HG03095 (cell line): ENCODE measurements around the gene C10orf71.

Source experiments
- ATAC-seq: cut with Tn5 transposase; IDR thresholded peaks from one replicate; pipeline ENCODE4 v1.9.1; 2021; ENCODE audit warnings: moderate library complexity; ENCODE audit not compliant: unreplicated experiment

The C10orf71 gene

GRCh38 chr10:49298983-49299815 lies at the start of gene C10orf71:
Gene C10orf71, plus strand, starts transcription at chr10:49299170. Its CDS starts 23,376 bp downstream, at chr10:49322546.
- no peak for ATAC-seq

- ATAC-seq: no peak
Measured at GRCh38 chr10:49252313-49253034, 46.5 kb upstream of the C10orf71 start.

GRCh38 chr10:49253340-49253906 lies 45.5 kb upstream of the C10orf71 start:
- ATAC-seq: no peak

GRCh38 chr10:49254150-49254549 lies 44.8 kb upstream of the C10orf71 start:
- no peak for ATAC-seq

GRCh38 chr10:49254556-49255318 lies 44.2 kb upstream of the C10orf71 start:
- no peak for ATAC-seq

GRCh38 chr10:49255883-49256282 lies 43.1 kb upstream of the C10orf71 start:
- ATAC-seq: no peak

- no peak for ATAC-seq
Measured at GRCh38 chr10:49257154-49257553, 41.8 kb upstream of the C10orf71 start.

GRCh38 chr10:49257626-49258349 lies 41.2 kb upstream of the C10orf71 start:
- ATAC-seq: no peak

GRCh38 chr10:49258350-49258683 lies 40.7 kb upstream of the C10orf71 start:
- no peak for ATAC-seq

GRCh38 chr10:49260644-49261296 lies 38.2 kb upstream of the C10orf71 start:
- ATAC-seq: no peak

- no peak for ATAC-seq
Measured at GRCh38 chr10:49263591-49263990, 35.4 kb upstream of the C10orf71 start.

- no peak for ATAC-seq
Measured at GRCh38 chr10:49264177-49264677, 34.7 kb upstream of the C10orf71 start.

- no peak for ATAC-seq
Measured at GRCh38 chr10:49265885-49266284, 33.1 kb upstream of the C10orf71 start.

- ATAC-seq: no peak
Measured at GRCh38 chr10:49268185-49268584, 30.8 kb upstream of the C10orf71 start.

- no peak for ATAC-seq
Measured at GRCh38 chr10:49269523-49269922, 29.4 kb upstream of the C10orf71 start.

- ATAC-seq: no peak
Measured at GRCh38 chr10:49270565-49270964, 28.4 kb upstream of the C10orf71 start.

GRCh38 chr10:49271346-49271745 lies 27.6 kb upstream of the C10orf71 start:
- ATAC-seq: no peak

- ATAC-seq: no peak
Measured at GRCh38 chr10:49272251-49273081, 26.5 kb upstream of the C10orf71 start.

GRCh38 chr10:49273082-49273465 lies 25.9 kb upstream of the C10orf71 start:
- ATAC-seq: no peak
